KG1 (cell line): ENCODE results near the gene TEPSIN.

Source experiments
- DNase-seq: peaks from one replicate; lab custom pipeline; 2025; lab: John Stamatoyannopoulos, UW

Gene TEPSIN

DNA sequence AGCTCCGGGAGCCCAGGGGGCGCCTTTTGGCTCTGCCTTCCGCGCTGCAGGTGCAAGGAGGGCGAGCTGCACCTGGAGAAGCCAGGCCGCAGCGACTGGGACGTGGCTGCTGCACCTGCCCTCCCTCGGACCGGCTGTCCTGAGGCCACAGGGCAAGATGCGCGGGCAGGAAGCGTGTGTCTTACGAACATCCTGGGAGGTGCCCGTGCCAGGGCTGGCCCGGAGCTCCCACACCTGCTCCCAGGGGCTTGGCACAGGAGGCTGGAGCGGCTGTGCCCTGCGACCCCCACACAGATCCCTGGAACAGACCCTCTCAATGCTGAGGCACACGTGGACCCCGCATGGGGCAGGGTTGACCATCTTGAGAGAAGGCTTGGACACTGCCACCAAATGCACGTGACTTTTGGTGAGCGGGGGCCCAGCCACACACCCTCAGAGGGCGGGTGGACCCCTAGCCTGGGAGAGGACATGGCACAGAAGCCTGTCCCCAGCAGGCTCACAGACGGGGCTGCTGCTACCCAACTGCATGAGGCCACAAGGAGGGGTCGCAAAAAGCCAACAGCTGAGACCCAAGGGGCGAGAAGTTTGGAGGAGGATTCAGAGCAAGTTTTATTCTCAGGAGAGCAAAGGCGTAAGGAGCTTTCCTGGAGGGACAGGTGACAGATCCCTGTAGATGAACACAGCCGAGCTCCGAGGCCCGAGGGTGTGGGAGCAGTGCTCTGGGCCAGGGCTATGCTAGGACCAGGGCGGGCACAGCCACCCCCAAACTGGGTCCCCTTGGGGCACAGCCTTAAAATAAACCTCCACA lies 11.6 kb upstream of the TEPSIN start:
- no peak for DNase-seq

DNA sequence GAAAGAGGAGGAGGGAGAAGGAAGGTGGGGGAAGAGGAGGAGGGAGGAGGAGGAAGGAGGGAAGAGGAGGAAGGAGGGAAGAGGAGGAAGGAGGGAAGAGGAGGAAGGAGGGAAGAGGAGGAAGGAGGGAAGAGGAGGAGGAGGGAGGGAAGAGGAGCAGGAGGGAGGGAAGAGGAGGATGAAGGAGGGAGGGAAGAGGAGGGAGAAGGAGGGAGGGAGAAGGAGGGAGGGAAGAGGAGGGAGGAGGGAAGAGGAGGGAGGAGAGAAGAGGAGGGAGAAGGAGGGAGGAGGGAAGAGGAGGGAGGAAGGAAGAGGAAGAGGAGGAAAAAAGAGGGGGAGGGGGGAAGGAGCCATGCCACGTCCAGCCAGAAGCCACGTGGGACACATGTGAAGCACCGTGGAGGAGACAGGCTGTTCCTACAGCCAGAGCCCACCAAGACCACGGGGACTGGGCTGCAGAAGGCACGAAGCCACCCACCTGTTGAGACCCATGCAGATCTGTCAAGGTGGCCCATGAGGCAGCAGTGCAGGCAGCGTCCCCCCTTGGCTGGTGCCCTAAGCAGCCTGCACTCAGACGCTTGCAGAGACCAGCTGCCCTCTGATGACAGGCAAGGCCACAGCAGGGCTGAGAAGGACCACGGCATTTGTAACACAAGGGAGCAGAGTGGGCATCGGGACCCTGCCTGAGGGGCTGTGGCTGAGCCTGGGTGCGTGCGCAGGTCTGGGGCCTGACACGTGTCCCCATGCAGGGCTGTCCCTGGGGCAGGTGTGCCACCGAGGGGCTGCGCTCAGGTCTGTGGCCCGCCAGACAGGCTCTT lies 10.6 kb upstream of the TEPSIN start:
- no peak for DNase-seq

DNA sequence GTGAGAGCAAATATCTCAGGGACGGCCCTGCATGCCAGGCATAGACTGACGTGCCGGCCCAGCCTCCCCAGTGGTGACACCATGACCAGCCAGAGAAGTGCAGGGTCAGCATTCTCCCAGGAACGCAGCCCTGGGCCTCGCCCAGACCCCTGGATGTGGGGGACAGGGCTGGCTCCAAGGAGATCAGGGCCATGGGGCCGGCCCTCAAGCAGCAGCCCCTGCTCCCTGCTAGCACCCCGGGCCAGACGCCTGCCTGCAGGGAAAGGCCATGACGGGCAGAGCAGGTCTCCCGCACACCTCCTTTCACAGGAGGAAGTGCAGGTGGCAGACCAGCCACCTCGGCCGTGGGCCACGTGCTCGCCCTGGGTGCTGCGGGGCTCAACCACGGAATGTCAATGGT lies 9.8 kb upstream of the TEPSIN start:
- DNase-seq: no peak

DNA sequence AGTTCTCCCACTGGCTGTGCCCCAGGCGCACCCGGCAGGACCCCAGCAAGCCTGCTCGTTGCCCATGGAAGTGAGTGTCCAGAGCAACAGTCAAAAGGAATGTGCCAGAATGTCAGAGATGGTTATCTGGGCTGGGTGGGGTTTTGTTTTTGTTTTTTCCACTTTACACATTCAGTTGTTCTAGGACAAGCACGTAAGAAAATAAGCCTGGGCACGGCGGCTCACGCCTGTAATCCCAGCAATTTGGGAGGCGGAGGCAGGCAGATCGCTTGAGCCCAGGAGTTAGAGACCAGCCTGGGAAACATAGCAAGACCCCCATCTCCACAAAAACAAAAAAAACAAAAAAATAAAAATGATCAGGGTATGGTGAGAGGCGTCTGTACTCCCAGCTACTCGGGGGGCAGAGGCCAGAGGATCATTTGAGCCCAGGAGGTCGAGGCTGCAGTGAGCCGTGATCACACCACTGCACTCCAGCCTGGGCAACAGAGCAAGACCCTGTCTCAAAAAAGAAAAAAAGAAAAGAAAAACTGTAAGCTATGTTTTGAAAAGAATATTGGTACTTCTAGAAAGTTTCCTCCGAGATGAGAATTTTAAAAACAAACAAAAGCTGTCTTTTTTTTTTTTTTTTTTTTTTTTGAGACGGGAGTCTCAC lies 8.6 kb upstream of the TEPSIN start:
- DNase-seq: no peak

DNA sequence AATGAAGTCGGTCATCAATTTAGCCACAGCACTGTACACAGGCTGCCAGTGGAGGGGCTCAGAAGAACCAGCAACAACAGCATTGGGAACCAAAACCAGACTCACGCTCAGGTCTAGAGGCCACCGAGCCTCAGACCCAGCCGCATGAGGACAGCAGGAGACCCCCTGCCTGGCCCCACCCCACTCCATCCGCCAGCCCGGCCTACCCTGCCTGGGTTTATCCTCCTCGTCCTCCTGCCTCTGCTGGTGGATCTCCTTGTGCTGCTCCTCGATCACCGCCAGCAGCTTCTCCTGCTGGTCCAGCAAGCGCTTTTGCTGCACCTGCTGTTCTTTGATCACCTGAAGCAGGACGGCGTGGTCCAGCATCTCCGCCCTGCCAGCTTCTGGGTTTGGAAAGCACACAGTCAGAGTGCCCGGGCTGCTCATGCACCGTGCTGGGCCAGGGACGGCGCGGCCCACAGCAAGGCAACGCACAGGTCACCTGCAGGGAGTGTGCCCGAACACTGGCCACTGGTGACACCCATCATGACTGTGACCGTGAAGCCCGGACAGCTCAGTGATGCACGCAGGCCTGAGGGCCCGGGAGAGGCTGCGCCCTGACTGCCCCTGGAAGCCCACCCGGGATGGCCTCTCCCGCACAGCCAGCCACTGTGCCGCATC lies 8.0 kb upstream of the TEPSIN start:
- no peak for DNase-seq

DNA sequence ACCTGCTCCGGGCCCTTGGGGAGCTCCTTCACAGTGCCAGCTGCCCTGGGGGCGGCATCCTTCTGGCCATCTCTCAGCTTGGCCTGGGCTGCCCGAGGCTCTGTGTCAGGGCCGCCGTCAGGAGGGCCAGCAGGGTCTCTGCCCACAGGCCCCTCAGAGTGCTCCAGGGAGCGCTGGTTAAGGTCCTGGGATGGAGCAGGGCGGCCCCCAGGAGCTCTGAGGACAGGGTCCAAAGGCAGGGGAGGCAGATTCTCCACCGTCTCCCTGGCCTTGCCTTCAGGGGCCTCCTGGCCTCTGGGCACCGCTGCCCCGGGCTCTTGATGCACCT lies 7.5 kb upstream of the TEPSIN start:
- no peak for DNase-seq

DNA sequence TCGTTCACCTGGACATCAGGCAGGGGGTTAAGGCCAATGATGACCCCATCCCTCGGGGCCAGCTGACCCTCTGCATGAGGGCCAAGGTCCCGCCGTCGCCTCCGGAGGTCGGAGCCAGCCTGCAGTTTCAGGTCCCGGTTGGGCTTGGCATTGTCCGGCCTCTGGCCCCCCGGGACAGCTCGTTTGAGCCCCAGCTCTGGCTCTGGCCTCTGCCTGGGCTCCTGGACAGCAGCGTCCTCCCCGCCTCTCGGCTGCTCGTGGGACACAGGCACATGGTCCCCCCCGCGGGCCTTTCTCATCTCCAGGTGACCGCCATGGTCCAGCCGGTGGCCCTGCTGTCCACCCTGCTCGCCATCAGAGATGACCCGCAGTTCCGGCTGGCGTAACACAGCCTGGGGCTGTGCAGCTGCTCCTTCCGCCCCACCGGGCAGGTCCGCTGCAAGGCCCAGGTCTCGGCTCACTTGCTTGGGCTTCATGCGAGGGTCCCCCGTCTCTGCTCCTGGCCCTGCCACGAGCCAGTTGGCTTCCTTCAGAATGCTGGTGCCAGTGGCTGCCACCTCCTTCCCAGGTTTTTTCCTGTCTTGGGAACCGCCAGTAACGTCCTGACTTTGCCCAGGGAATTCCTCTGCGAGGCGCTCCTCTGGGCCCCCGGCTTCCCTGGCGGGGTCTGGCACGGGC lies 6.9 kb upstream of the TEPSIN start:
- DNase-seq: no peak

DNA sequence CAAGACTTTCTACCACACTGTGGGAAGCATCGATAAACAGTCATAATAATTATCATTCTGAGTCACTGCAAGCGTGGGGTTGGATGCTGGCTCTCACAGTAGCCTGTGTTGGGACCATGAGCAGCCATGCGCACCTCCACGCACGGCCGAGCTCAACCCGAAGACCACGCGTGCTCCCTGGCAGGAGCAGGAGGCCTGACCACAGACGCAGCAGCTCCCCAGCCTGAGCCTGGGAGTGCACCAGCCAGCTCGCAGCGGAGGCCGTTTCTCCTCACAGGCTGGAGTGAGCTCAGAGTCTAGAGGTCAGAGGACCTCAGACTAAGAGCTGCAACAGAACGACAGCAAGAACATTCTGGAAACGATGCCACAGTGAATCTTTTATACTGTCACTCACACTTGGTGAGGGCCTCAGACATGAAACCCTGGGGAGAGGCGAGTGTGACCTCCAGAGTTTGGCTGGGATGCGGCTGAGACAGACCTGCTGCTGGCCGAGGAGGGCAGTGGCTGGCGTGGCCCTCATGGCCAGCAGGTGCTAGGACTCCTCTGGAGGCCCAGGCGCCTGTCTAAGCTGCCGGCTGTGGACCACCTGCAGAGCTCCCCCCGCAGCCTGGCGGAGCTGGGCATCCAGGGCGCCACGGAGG lies 6.3 kb upstream of the TEPSIN start:
- DNase-seq: no peak

DNA sequence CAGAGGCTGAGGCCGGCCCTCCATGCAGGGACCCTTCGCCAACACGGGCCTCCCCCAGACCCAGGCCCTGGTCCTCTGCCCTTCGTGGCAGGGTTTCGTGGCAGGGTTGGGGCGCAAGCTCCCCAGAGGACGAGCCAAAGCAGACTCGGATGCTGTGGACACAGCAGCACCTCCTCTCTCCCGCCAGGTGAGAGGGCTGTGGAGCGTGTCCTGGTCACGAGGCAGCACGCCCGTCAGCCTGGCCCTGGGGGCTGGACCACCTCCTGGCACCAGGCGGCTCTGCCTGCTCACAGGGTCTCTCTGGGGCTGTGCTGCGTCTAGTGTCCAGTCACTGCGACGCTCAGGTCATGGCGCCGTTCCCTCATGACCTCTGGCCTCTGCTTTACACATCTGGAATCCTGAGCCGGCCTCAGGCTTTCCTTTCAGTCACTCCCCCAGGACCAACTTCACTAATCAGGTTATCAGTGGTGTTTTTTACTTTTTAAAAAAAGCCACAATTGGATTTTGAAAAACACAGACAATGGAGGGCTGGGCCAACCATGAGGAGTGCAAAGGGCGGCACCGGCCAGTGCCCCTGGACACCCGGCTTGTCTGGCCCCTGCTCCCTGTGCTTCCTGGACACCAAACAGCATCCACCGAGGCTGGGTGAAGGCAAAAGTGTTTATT lies 5.6 kb upstream of the TEPSIN start:
- DNase-seq: no peak

DNA sequence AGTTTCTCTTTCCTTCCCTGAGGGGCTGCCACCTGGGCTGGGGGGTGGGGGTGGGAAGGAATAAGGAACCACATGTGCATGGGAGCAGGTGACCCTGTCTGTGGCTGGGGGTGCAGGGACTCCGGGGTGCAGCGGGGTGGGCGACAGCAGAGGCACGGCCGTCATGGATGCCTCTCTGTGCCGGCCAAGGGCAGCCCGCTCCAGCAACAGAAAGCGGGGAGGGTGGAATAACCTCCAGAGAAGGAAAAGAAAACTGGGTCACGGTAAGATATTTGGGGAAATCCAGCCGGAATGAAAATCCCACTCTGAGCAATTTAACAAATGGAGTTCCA lies 4.4 kb upstream of the TEPSIN start:
- no peak for DNase-seq

DNA sequence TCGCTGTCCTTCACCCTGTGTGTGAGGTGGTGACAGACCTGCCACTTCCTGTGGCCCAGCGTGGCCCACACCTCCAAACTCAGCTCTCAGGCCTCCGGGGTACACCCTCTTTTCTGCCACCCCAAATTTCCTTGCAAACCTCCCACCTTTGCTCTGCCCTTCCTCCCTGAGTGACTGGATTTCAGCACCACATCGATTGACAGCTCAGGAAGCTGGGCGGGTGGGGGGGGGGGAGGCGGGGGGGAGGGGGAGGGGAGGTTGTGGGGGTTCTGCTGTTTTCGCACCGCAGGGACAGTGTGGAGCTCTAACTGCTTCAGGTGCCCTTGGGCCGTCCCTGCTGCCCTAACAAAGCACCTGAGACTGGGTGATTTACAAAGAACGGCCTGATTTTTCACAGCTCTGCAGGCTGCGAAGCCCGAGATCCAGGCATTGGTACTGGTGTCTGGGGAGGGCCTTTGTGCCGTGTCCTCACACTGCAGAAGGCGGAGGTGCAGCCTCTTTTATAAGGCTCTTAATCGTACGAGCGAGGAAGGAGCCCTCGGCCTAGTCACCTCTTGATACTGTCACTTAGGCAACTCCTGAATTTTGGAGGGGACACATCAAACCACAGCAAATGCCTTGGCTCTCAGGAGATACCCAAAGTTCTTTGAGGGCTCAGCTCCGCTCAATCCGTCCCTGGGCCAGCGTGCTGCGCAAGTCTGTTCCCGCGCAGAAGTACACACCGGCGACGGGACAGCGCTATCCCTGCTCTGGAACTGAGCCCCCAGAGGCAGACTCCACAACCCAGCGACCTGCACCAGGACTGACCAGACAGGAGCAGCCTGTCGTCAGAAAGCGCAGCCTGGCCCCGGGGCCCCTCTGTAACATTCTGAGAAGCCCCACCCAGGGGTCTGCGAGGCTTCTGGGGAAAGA lies 3.8 kb upstream of the TEPSIN start:
- DNase-seq: peak; percentile 9

DNA sequence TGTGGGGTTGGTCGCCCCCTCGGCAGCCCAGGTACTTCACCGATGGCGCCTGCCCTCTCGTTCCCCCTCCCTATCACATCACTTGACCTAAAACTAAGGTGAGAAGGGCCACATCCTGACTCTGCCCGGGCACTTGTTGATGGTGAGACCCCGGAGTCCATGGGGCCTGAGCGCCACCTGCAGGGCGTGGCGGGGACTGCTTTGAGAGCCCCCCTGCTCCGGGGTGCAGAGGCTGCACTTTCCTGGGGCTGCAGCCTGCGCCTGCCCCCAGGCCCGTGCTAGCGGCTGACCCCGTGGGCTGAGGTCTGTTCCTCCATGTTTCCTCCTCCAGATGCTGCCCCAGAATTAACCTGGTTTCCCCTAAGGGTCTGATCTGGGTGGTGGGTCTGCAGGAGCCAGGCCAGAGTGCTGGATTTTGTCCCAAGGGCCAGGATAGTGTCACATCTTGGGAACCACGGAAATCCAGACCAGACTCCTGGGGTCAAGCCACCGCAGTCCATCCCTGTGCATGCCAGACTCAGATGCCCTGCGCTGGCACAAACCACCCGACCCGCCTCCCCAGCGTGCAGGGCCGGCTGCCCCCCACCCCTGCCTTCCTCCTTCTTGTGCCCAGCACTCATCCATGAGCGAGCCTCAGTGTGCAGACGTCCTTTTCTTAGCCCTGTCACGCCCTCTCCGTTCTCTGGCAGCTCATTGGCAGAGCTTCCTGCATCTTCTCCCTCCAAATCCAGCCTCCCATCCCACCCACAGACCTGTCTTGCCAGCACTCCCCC lies 3.0 kb upstream of the TEPSIN start:
- peak; percentile 72 for DNase-seq

DNA sequence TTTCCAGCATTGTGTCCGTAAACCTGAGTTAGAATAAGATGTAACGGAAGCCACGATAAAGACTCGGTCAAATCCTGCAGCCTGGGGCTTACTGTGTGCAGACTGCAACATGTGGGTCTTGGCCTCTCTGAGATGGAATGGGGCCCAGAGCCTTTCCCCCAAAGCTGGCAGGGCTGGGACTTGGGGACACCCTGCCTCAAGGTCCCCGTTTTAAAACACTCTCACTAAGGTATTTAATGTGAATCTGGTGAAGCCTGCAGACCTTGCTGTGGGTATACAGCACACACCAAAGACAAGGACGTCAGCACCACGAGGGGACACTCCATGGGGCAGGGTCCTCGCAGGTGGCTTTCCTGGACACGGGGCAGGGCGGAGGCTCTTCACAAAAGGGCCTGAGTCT lies 2.3 kb upstream of the TEPSIN start:
- no peak for DNase-seq

DNA sequence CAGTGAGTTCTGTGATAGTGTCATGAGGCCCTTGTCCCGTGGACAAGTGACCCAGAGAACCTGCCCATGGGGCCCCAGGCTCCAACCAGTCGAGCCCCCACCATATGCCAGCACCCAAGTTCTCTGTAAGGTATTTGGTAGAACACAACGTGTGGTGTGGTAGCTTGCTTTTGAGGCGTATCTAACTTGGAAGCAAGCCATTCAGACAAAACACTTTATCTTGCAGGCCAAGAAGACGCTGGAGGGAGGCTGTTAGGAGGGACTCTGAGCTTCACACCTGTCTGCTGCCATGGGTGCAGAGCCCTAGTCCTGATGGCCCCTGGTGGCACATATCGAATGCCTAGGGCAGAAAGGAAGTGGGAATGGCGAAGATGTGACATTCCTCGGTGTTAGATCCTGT lies 1.9 kb upstream of the TEPSIN start:
- DNase-seq: no peak

DNA sequence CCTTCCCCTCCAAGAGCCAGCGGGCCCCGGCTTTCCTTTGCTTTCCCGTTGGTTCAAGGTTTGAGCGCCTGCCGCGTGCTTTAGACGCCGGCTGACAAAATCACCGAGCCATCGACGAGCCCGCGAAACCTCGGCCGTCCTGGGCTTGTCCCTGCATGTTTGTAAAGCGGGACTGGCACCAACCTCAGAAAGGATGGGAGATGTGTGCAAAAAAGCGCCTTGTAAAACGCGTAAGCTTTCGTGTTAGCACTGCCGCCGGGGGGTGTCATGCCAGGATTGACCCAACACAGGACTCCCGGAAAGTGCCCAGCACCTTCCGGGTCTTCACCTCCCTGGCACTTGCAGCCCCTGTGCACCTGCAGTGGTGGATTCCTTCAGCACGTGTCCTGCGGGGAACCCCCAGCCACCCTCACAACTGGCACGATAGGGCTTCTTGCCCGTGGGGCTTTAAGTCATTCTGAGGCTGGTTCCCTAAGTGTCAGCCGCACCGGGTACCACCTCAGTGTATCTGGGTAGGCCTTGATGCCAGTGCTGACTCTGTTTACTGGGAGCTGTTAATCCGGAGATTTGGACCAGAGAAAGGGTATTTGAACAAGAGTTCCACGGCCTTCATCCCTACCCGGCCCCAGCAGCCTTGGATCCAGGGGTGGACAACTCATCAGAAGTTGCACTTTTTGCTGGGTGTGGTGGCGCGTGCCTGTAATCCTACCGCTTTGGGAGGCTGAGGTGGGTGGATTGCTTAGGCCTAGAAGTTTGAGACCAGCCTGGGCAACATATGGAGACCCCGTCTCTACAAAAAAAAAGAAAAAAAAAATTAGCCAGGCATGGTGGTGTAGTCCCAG lies 1.1 kb upstream of the TEPSIN start:
- DNase-seq: no peak

DNA sequence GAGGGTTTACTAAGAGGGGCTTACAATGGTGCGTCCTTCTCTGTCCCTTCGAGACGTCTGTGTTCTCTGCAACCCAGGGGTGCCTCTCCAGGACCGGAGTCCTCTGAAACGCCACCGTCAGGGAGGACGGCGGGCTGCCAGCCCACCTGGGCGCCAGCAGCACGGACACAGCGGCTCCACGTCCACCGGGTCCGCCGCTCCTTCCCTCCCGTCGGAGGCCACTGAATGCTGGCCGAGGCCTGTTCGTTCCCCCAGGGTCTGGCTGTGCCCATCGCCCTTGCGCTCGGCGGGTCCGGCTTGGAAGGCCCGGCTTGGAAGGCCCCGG lies 403 bp downstream of the TEPSIN start:
- no peak for DNase-seq

DNA sequence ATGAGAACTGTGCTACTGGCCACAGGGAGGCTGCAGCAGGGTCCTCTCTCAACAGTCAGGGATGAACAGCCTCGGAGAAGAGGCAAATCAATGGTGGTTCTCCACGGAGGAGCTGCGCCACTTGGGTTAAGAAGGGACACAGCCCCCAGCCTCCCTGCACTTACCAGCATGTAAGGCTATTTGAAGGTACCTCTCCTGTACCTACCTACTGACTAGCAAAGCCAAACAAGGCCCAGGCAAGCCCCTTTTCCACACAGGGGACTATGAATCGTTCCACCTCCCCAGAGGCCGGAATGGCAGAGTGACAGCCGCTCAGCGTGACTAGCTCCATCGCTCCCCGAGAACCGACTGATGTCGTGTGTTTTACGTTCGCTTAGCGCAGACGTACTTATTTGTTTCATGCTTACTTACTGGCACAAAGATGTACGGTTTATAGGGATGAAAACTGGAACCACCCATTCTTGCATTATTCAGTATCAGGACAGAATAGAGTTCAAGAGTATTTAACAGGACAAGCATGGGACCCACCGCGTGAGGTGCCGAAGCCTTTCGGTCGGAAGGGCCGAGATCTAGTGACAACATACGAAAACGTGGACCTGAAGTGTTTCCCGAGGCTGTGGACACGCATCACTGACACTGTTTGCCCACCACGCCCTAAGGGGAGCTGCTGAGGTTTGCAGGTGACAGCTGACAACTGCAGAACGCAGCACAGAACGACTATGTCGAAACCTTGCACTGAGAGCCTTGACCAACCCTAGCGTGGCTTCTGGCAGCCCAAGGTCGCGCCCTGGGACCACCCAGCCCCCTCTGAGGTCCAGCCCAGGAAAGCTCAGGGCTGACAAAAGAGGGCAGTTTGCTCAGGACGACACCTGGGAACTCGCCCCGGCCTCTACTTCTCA lies 1.0 kb downstream of the TEPSIN start:
- DNase-seq: no peak
